ENCODE results near the gene SRSF2.

DNA sequence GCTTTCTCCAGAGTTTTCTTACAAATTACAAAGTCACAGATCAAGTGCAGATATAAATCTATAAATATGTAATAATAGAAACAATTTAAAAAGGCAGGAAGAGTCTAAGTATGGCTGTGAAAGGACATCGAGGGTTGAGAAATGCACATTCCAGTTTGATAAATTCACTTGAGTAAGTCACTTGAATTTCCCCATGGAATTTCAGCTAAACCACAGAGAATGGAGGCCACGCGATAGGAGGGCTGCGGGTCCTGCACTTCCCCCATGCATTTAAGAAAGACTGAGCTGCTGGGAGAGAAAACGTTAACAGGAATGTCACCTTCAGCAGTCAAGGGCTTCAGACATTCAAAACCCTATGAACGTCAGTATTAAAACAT, 20.3 kb downstream of the SRSF2 start:
- TF ChIP-seq TAF1 (IDR thresholded peaks at IDR 0.05; ENCODE audit: low read depth, low read length) (no peak), POLR2A (IDR thresholded peaks at IDR 0.05; ENCODE audit: low read depth, low read length) (no peak), POLR2AphosphoS5 (IDR thresholded peaks at IDR 0.05; ENCODE audit: low read depth, low read length) (no peak), SPI1 (IDR thresholded peaks at IDR 0.05; ENCODE audit: low read depth, low read length) (no peak)
